HEK293 (cell line): ENCODE results near the gene TCF7.

Source experiments
- CTCF ChIA-PET: fragments of 350-600 bp; formaldehyde crosslinking; extraction: SDS; loops from one replicate; lab custom pipeline; 2021; ENCODE audit warnings: antibody characterized with exemption; lab: Yijun Ruan, JAX
- POLR2A ChIA-PET: fragments of 300-600 bp; formaldehyde crosslinking; extraction: SDS; loops from one replicate; lab custom pipeline; 2020; ENCODE audit warnings: antibody characterized with exemption, inconsistent platforms; lab: Yijun Ruan, JAX
- H3K27ac ChIP-seq: fragments of 200-500 bp; sonication (Bioruptor generic); 2 replicates; pipeline ENCODE4 v1.5.1; 2014; ENCODE audit warnings: low read depth, low read length, control low read depth, inconsistent platforms; ENCODE audit errors: extremely low read depth
- H3K36me3 ChIP-seq, 2 experiments: fragments of 200-500 bp in 1 of 2; sonication (Bioruptor generic) in 1 of 2; 1 replicate in 1 of 2; 2 replicates in 1 of 2; pipeline ENCODE4 v1.5.1; 2014 to 2017; ENCODE audit warnings: inconsistent platforms in 2 of 2, low read length in 2 of 2; ENCODE audit not compliant: control insufficient read depth in 2 of 2, insufficient read depth in 1 of 2
- H3K4me1 ChIP-seq: fragments of 200-500 bp; sonication (Bioruptor generic); 2 replicates; pipeline ENCODE4 v1.5.1; 2014; ENCODE audit warnings: mild to moderate bottlenecking, low read length, inconsistent platforms; ENCODE audit not compliant: control insufficient read depth, insufficient read depth
- H3K4me3 ChIP-seq: 2 replicates; pipeline ENCODE4 v1.5.1; 2011; ENCODE audit warnings: low read depth, mild to moderate bottlenecking, control low read depth, low read length, moderate library complexity
- H3K9me3 ChIP-seq: fragments of 200-500 bp; sonication (Bioruptor generic); 2 replicates; pipeline ENCODE4 v1.5.1; 2014; ENCODE audit warnings: low read depth, low read length, inconsistent platforms; ENCODE audit not compliant: control insufficient read depth, insufficient read depth
- GLIS1 ChIP-seq: fragments of 450-650 bp; formaldehyde crosslinking; IDR thresholded peaks from 2 replicates; pipeline ENCODE4 v1.5.1; 2016; ENCODE audit warnings: missing biosample characterization, missing genetic modification characterization
- KLF9 ChIP-seq: fragments of 450-650 bp; formaldehyde crosslinking; IDR thresholded peaks from 2 replicates; pipeline ENCODE4 v1.5.1; 2016; ENCODE audit warnings: missing biosample characterization, missing genetic modification characterization, low read depth
- ZBTB11 ChIP-seq: fragments of 450-650 bp; formaldehyde crosslinking; conservative IDR thresholded peaks from 2 replicates; pipeline ENCODE4 v1.5.1; 2016; ENCODE audit warnings: low read depth, missing biosample characterization, missing genetic modification characterization
- ZNF24 ChIP-seq: fragments of 450-650 bp; formaldehyde crosslinking; IDR thresholded peaks from 2 replicates; pipeline ENCODE4 v1.5.1; 2016; ENCODE audit warnings: missing biosample characterization, missing genetic modification characterization
- ZNF37A ChIP-seq: fragments of 450-650 bp; IDR thresholded peaks from 2 replicates; pipeline ENCODE4 v1.5.1; 2018; ENCODE audit warnings: missing biosample characterization, missing genetic modification characterization
- ZNF654 ChIP-seq: fragments of 450-650 bp; formaldehyde crosslinking; IDR thresholded peaks from 2 replicates; pipeline ENCODE4 v1.5.1; 2016; ENCODE audit warnings: low read depth, missing biosample characterization, missing genetic modification characterization
- ZNF707 ChIP-seq: fragments of 450-650 bp; formaldehyde crosslinking; IDR thresholded peaks from 2 replicates; pipeline ENCODE4 v1.5.1; 2016; ENCODE audit warnings: missing biosample characterization, missing genetic modification characterization
- ZNF785 ChIP-seq: fragments of 450-650 bp; formaldehyde crosslinking; IDR thresholded peaks from 2 replicates; pipeline ENCODE4 v1.5.1; 2016; ENCODE audit warnings: missing biosample characterization, missing genetic modification characterization
- ZNF837 ChIP-seq: fragments of 450-650 bp; formaldehyde crosslinking; IDR thresholded peaks from 2 replicates; pipeline ENCODE4 v1.5.1; 2016; ENCODE audit warnings: missing biosample characterization, missing genetic modification characterization
- TF ChIP-seq, protein P1 (sequence below): fragments of 450-650 bp; formaldehyde crosslinking; IDR thresholded peaks from 2 replicates; pipeline ENCODE4 v1.5.1; 2016; ENCODE audit warnings: missing biosample characterization, missing genetic modification characterization
- TF ChIP-seq, protein P2 (sequence below): fragments of 450-650 bp; formaldehyde crosslinking; IDR thresholded peaks from 2 replicates; pipeline ENCODE4 v1.5.1; 2016; ENCODE audit warnings: missing biosample characterization, missing genetic modification characterization, low read depth
- TF ChIP-seq, protein P3 (sequence below): fragments of 450-650 bp; formaldehyde crosslinking; conservative IDR thresholded peaks from 2 replicates; pipeline ENCODE4 v1.5.1; 2016; ENCODE audit warnings: low read depth, missing biosample characterization, missing genetic modification characterization
- TF ChIP-seq, protein P4 (sequence below): fragments of 450-650 bp; formaldehyde crosslinking; IDR thresholded peaks from 2 replicates; pipeline ENCODE4 v1.5.1; 2016; ENCODE audit warnings: missing biosample characterization, missing genetic modification characterization
- TF ChIP-seq, protein P5 (sequence below): fragments of 450-650 bp; formaldehyde crosslinking; IDR thresholded peaks from 2 replicates; pipeline ENCODE4 v1.5.1; 2016; ENCODE audit warnings: missing biosample characterization, missing genetic modification characterization

TCF7 gene

GRCh38 chr5:134101686-134102439 lies 12.6 kb upstream of the TCF7 start:
- H3K9me3 ChIP-seq, result no peaks in the 10 kb centered on the region
- H3K36me3 ChIP-seq, result no peaks in the 10 kb centered on the region
- no peaks in the 10 kb centered on the region for H3K4me1 ChIP-seq
- no peak overlapping the region for H3K4me3 ChIP-seq
- CTCF ChIA-PET, result interaction anchor here (0.6 to 8.7 kb wide), 26 partner anchors 8 to 201 kb away, joined by 3 to 56 read pairs (median 4); partner anchors contain the start of gene TCF7
- POLR2A ChIA-PET, result interaction anchor here (0.7 kb wide), 1 partner anchor 70 kb away, joined by 3 read pairs; no protein-coding TSS in a partner anchor
- peak; percentile 32 for TF ChIP-seq ZNF654 (tag by site-specific recombination)
- TF ChIP-seq, protein P1, sequence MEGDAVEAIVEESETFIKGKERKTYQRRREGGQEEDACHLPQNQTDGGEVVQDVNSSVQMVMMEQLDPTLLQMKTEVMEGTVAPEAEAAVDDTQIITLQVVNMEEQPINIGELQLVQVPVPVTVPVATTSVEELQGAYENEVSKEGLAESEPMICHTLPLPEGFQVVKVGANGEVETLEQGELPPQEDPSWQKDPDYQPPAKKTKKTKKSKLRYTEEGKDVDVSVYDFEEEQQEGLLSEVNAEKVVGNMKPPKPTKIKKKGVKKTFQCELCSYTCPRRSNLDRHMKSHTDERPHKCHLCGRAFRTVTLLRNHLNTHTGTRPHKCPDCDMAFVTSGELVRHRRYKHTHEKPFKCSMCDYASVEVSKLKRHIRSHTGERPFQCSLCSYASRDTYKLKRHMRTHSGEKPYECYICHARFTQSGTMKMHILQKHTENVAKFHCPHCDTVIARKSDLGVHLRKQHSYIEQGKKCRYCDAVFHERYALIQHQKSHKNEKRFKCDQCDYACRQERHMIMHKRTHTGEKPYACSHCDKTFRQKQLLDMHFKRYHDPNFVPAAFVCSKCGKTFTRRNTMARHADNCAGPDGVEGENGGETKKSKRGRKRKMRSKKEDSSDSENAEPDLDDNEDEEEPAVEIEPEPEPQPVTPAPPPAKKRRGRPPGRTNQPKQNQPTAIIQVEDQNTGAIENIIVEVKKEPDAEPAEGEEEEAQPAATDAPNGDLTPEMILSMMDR (tag by site-specific recombination), result peak; percentile 70; the same call in 1 of the 2 replicates
- no peak for TF ChIP-seq ZNF785
- TF ChIP-seq, protein P2, sequence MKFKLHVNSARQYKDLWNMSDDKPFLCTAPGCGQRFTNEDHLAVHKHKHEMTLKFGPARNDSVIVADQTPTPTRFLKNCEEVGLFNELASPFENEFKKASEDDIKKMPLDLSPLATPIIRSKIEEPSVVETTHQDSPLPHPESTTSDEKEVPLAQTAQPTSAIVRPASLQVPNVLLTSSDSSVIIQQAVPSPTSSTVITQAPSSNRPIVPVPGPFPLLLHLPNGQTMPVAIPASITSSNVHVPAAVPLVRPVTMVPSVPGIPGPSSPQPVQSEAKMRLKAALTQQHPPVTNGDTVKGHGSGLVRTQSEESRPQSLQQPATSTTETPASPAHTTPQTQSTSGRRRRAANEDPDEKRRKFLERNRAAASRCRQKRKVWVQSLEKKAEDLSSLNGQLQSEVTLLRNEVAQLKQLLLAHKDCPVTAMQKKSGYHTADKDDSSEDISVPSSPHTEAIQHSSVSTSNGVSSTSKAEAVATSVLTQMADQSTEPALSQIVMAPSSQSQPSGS (tag by site-specific recombination), result no peak
- TF ChIP-seq ZNF24 (tag by site-specific recombination), result no peak
- no peak for TF ChIP-seq ZNF837 (tag by site-specific recombination)
- TF ChIP-seq, protein P3, sequence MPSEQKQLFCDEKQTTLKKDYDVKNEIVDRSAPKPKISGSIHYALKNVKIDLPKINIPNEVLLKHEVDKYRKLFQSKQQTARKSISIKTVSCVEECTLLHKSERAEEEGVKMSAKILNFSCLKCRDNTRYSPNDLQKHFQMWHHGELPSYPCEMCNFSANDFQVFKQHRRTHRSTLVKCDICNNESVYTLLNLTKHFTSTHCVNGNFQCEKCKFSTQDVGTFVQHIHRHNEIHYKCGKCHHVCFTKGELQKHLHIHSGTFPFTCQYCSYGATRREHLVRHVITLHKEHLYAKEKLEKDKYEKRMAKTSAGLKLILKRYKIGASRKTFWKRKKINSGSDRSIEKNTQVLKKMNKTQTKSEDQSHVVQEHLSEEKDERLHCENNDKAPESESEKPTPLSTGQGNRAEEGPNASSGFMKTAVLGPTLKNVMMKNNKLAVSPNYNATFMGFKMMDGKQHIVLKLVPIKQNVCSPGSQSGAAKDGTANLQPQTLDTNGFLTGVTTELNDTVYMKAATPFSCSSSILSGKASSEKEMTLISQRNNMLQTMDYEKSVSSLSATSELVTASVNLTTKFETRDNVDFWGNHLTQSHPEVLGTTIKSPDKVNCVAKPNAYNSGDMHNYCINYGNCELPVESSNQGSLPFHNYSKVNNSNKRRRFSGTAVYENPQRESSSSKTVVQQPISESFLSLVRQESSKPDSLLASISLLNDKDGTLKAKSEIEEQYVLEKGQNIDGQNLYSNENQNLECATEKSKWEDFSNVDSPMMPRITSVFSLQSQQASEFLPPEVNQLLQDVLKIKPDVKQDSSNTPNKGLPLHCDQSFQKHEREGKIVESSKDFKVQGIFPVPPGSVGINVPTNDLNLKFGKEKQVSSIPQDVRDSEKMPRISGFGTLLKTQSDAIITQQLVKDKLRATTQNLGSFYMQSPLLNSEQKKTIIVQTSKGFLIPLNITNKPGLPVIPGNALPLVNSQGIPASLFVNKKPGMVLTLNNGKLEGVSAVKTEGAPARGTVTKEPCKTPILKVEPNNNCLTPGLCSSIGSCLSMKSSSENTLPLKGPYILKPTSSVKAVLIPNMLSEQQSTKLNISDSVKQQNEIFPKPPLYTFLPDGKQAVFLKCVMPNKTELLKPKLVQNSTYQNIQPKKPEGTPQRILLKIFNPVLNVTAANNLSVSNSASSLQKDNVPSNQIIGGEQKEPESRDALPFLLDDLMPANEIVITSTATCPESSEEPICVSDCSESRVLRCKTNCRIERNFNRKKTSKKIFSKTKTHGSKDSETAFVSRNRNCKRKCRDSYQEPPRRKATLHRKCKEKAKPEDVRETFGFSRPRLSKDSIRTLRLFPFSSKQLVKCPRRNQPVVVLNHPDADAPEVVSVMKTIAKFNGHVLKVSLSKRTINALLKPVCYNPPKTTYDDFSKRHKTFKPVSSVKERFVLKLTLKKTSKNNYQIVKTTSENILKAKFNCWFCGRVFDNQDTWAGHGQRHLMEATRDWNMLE (tag by site-specific recombination), result no peak
- TF ChIP-seq, protein P4, sequence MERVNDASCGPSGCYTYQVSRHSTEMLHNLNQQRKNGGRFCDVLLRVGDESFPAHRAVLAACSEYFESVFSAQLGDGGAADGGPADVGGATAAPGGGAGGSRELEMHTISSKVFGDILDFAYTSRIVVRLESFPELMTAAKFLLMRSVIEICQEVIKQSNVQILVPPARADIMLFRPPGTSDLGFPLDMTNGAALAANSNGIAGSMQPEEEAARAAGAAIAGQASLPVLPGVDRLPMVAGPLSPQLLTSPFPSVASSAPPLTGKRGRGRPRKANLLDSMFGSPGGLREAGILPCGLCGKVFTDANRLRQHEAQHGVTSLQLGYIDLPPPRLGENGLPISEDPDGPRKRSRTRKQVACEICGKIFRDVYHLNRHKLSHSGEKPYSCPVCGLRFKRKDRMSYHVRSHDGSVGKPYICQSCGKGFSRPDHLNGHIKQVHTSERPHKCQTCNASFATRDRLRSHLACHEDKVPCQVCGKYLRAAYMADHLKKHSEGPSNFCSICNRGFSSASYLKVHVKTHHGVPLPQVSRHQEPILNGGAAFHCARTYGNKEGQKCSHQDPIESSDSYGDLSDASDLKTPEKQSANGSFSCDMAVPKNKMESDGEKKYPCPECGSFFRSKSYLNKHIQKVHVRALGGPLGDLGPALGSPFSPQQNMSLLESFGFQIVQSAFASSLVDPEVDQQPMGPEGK, result peak; percentile 65
- no peak overlapping the region for H3K27ac ChIP-seq

DNA sequence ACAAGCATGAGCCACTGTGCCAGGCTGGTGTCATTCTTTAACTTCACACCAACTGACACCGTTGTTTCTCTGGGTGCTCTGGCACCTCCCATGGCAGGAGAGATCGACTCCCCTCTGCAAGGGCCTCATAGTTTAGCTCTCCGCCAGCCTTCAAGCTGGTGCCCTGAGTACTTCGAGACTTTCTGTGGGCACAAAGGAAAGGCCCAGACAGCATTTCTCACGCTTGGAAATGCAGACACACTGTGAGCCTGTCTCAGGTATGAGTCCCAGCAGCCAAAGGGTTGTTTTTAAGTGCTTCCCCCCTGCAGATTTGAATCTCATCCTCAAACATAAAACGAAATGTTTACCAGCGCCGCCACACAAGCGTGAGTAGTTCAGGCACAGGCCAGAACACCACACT lies 11.1 kb upstream of the TCF7 start:
- Histone ChIP-seq H3K9me3 (no peaks in the 10 kb centered on the region), H3K4me3 (no peak overlapping the region), H3K4me1 (no peaks in the 10 kb centered on the region), H3K36me3 (no peaks in the 10 kb centered on the region), H3K27ac (no peak overlapping the region)
- TF ChIP-seq ZNF707 (tag by site-specific recombination) (no peak), GLIS1 (tag by site-specific recombination) (no peak), ZBTB11 (tag by site-specific recombination) (no peak), ZNF37A (tag by site-specific recombination) (no peak), KLF9 (tag by site-specific recombination) (no peak)
- TF ChIP-seq, protein P5, sequence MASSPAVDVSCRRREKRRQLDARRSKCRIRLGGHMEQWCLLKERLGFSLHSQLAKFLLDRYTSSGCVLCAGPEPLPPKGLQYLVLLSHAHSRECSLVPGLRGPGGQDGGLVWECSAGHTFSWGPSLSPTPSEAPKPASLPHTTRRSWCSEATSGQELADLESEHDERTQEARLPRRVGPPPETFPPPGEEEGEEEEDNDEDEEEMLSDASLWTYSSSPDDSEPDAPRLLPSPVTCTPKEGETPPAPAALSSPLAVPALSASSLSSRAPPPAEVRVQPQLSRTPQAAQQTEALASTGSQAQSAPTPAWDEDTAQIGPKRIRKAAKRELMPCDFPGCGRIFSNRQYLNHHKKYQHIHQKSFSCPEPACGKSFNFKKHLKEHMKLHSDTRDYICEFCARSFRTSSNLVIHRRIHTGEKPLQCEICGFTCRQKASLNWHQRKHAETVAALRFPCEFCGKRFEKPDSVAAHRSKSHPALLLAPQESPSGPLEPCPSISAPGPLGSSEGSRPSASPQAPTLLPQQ, result no peak
- ChIA-PET CTCF (interaction anchor here (0.7 to 8.7 kb wide), 6 partner anchors 9 to 400 kb away, joined by 3 to 56 read pairs (median 12); partner anchors contain the start of gene TCF7), POLR2A (interaction anchor here (0.6 kb wide), 2 partner anchors 40 to 166 kb away, joined by 3 to 4 read pairs; no protein-coding TSS in a partner anchor)
